ENCODE results near the gene RHBDF2. TPM values are rescaled to one million over a fixed set of nuclear protein-coding genes. Genes with fewer than 3 reads are reported as not detected.
"Not testable (repeated sequence)": the region's sequence is repeated elsewhere in the genome, so short reads cannot be mapped to it uniquely, and the experiment has no call there.

Gene RHBDF2
- total RNA-seq, 1 donor from 2014 or later = 43.2 TPM

GRCh38 chr17:76524598-76525512 lies 23.6 kb upstream of the RHBDF2 start:
- intact Hi-C loops (cut with micrococcal nuclease) = no loop called here

GRCh38 chr17:76523084-76524037 lies 22.1 kb upstream of the RHBDF2 start:
- intact Hi-C loops (cut with micrococcal nuclease) = loop anchor here (1.0 kb wide), 3 partner anchors 24 to 158 kb away; no protein-coding TSS in a partner anchor

GRCh38 chr17:76521683-76522082 lies 20.5 kb upstream of the RHBDF2 start:
- intact Hi-C loops (cut with micrococcal nuclease) = not testable (repeated sequence)

- intact Hi-C loops (cut with micrococcal nuclease) = no loop called here
Measured at GRCh38 chr17:76521262-76521661, 20.0 kb upstream of the RHBDF2 start.

GRCh38 chr17:76519048-76519966 lies 18.1 kb upstream of the RHBDF2 start:
- intact Hi-C loops (cut with micrococcal nuclease) = loop anchor here (10.0 kb wide), 1 partner anchor 205 kb away; no protein-coding TSS in a partner anchor

- intact Hi-C loops (cut with micrococcal nuclease) = loop anchor here (10.0 kb wide), 1 partner anchor 203 kb away; no protein-coding TSS in a partner anchor
Measured at GRCh38 chr17:76517638-76518038, 16.4 kb upstream of the RHBDF2 start.

- intact Hi-C loops (cut with micrococcal nuclease) = loop anchor here (1.0 to 10.0 kb wide), 5 partner anchors 42 to 222 kb away; partner anchors contain the start of genes JMJD6, METTL23 and SRSF2
Measured at GRCh38 chr17:76515274-76515949, 14.2 kb upstream of the RHBDF2 start.

GRCh38 chr17:76514355-76514754 lies 13.1 kb upstream of the RHBDF2 start:
- intact Hi-C loops (cut with micrococcal nuclease) = loop anchor here (2.0 to 10.0 kb wide), 2 partner anchors 200 to 212 kb away; partner anchors contain the start of genes JMJD6 and METTL23

- intact Hi-C loops (cut with micrococcal nuclease) = loop anchor here (10.0 kb wide), 1 partner anchor 198 kb away; no protein-coding TSS in a partner anchor
Measured at GRCh38 chr17:76513306-76513692, 12.1 kb upstream of the RHBDF2 start.

- intact Hi-C loops (cut with micrococcal nuclease) = loop anchor here (10.0 kb wide), 1 partner anchor 198 kb away; no protein-coding TSS in a partner anchor
Measured at GRCh38 chr17:76512366-76513305, 11.4 kb upstream of the RHBDF2 start.

GRCh38 chr17:76511668-76512365 lies 10.6 kb upstream of the RHBDF2 start:
- intact Hi-C loops (cut with micrococcal nuclease) = loop anchor here (10.0 kb wide), 1 partner anchor 197 kb away; no protein-coding TSS in a partner anchor

- intact Hi-C loops (cut with micrococcal nuclease) = loop anchor here (10.0 kb wide), 1 partner anchor 196 kb away; no protein-coding TSS in a partner anchor
Measured at GRCh38 chr17:76510831-76511244, 9.6 kb upstream of the RHBDF2 start.

- intact Hi-C loops (cut with micrococcal nuclease) = not testable (repeated sequence)
Measured at GRCh38 chr17:76508472-76509063, 7.3 kb upstream of the RHBDF2 start.

- intact Hi-C loops (cut with micrococcal nuclease) = loop anchor here (1.0 kb wide), 2 partner anchors 40 to 98 kb away; no protein-coding TSS in a partner anchor
Measured at GRCh38 chr17:76506408-76507345, 5.5 kb upstream of the RHBDF2 start.

GRCh38 chr17:76504117-76504516 lies 2.9 kb upstream of the RHBDF2 start:
- intact Hi-C loops (cut with micrococcal nuclease) = no loop called here
